Fibroblast of lung (primary cell): Measurements from ENCODE around the gene CACNB2. TPM values are rescaled to one million over a fixed set of nuclear protein-coding genes. Genes with fewer than 3 reads are reported as not detected.

ENCODE experiments used
- DNase-seq, 2 donors: peaks; one replicate each; pipeline versions ENCODE4 v3.0.0 to v3.0.0-alpha.2; 2010; ENCODE audit warnings: low read depth in 2 of 2
- H2AFZ ChIP-seq: 2 replicates; pipeline ENCODE4 v1.5.1; 2012; ENCODE audit warnings: low read length, control low read depth, inconsistent platforms
- H3K27ac ChIP-seq: 2 replicates; pipeline ENCODE4 v1.5.1; 2011; ENCODE audit warnings: low read length, control low read depth; ENCODE audit not compliant: insufficient read depth
- H3K27me3 ChIP-seq: 2 replicates; pipeline ENCODE4 v1.5.1; 2011; ENCODE audit warnings: mild to moderate bottlenecking, low read length; ENCODE audit not compliant: control insufficient read depth, insufficient read depth
- H3K36me3 ChIP-seq: 2 replicates; pipeline ENCODE4 v1.5.1; 2011; ENCODE audit warnings: low read length; ENCODE audit not compliant: control insufficient read depth, insufficient read depth
- H3K4me1 ChIP-seq: 2 replicates; pipeline ENCODE4 v1.5.1; 2011; ENCODE audit warnings: low read length; ENCODE audit not compliant: control insufficient read depth, insufficient read depth; ENCODE audit errors: extremely low read depth
- H3K4me2 ChIP-seq: 2 replicates; pipeline ENCODE4 v1.5.1; 2011; ENCODE audit warnings: low read length, control low read depth; ENCODE audit not compliant: insufficient read depth; ENCODE audit errors: extremely low read depth
- H3K4me3 ChIP-seq, 4 experiments: fragments of 200-600 bp in 1 of 4; sonication (generic) in 1 of 4; replicated peaks in 1 of 4; 2 replicates each; pipeline ENCODE4 v1.5.1; 2011 to 2016; ENCODE audit warnings: low read length in 4 of 4, low read depth in 3 of 4, mild to moderate bottlenecking in 3 of 4, control low read depth in 2 of 4, inconsistent platforms in 1 of 4, mixed read lengths in 1 of 4; ENCODE audit not compliant: insufficient read depth in 1 of 4; ENCODE audit errors: control extremely low read depth in 1 of 4
- H3K79me2 ChIP-seq: 2 replicates; pipeline ENCODE4 v1.5.1; 2012; ENCODE audit warnings: mild to moderate bottlenecking, low read length, inconsistent platforms; ENCODE audit not compliant: control insufficient read depth, insufficient read depth
- H3K9ac ChIP-seq: 2 replicates; pipeline ENCODE4 v1.5.1; 2011; ENCODE audit warnings: mild to moderate bottlenecking, low read length, control low read depth; ENCODE audit not compliant: insufficient read depth
- H3K9me3 ChIP-seq: 2 replicates; pipeline ENCODE4 v1.5.1; 2012; ENCODE audit warnings: low read depth, low read length; ENCODE audit not compliant: control insufficient read depth, insufficient read depth
- H4K20me1 ChIP-seq: 2 replicates; pipeline ENCODE4 v1.5.1; 2011; ENCODE audit warnings: low read length; ENCODE audit not compliant: control insufficient read depth, insufficient read depth; ENCODE audit errors: extremely low read depth
- EZH2 ChIP-seq: IDR thresholded peaks from 2 replicates; pipeline ENCODE4 v1.5.1; 2012; ENCODE audit warnings: low read length, control low read depth, mild to moderate bottlenecking; ENCODE audit errors: missing control alignments
- polyA plus RNA-seq, 2 donors: library from polyadenylated mRNA; depleted of rRNA in 1 of 2; stranded (reverse) in 1 of 2; unstranded in 1 of 2; fragments of >200 nt; gene quantifications; 2 replicates each; pipeline ENCODE4 v1.2.1, GENCODE V29; 2011 to 2012; ENCODE audit warnings: missing spikeins in 1 of 2
- total RNA-seq: library from RNA; depleted of rRNA; stranded (reverse); fragments of >200 nt; gene quantifications from 2 replicates; pipeline ENCODE4 v1.2.1, GENCODE V29; 2014
- TF ChIP-seq, protein P1 (sequence below), 2 donors: IDR thresholded peaks in 1 of 2; conservative IDR thresholded peaks in 1 of 2; 1 replicate in 1 of 2; 2 replicates in 1 of 2; pipeline ENCODE4 v1.5.1; 2011 to 2012; ENCODE audit warnings: low read length in 2 of 2, control low read depth in 1 of 2, inconsistent platforms in 1 of 2, low read depth in 1 of 2, mild to moderate bottlenecking in 1 of 2

Gene CACNB2
- total and polyA plus RNA-seq, 2 donors (not counting 1 experiment from before 2014, with no cell fraction given): 0.66 to 0.70 TPM

GRCh38 chr10:18209241-18209640 lies 69.0 kb downstream of the CACNB2 start:
- Histone ChIP-seq H3K27ac (no peak overlapping the region), H2AFZ (no peak overlapping the region), H3K79me2 (no peaks in the 10 kb centered on the region), H3K27me3 (no peaks in the 10 kb centered on the region), H3K9me3 (no peaks in the 10 kb centered on the region), H3K4me3 (no peak overlapping the region), H4K20me1 (no peaks in the 10 kb centered on the region), H3K9ac (no peak overlapping the region), H3K36me3 (no peaks in the 10 kb centered on the region), H3K4me2 (no peak overlapping the region), H3K4me1 (peaks cover 2% of the 10 kb centered on the region)
- TF ChIP-seq EZH2: no peak
- TF ChIP-seq, protein P1, sequence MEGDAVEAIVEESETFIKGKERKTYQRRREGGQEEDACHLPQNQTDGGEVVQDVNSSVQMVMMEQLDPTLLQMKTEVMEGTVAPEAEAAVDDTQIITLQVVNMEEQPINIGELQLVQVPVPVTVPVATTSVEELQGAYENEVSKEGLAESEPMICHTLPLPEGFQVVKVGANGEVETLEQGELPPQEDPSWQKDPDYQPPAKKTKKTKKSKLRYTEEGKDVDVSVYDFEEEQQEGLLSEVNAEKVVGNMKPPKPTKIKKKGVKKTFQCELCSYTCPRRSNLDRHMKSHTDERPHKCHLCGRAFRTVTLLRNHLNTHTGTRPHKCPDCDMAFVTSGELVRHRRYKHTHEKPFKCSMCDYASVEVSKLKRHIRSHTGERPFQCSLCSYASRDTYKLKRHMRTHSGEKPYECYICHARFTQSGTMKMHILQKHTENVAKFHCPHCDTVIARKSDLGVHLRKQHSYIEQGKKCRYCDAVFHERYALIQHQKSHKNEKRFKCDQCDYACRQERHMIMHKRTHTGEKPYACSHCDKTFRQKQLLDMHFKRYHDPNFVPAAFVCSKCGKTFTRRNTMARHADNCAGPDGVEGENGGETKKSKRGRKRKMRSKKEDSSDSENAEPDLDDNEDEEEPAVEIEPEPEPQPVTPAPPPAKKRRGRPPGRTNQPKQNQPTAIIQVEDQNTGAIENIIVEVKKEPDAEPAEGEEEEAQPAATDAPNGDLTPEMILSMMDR (conservative IDR thresholded peaks at IDR 0.05 in 1 of 2, IDR thresholded peaks at IDR 0.05 in 1 of 2; ENCODE audit: low read depth in 1 of 2, low read length in 2 of 2): no peak
- no peak for DNase-seq

GRCh38 chr10:18210711-18211110 lies 70.5 kb downstream of the CACNB2 start:
- H3K27me3 ChIP-seq: no peaks in the 10 kb centered on the region
- H3K4me1 ChIP-seq: no peaks in the 10 kb centered on the region
- H2AFZ ChIP-seq: no peak overlapping the region
- H3K9ac ChIP-seq: no peak overlapping the region
- DNase-seq: no peak
- H4K20me1 ChIP-seq: no peaks in the 10 kb centered on the region
- TF ChIP-seq, protein P1 (conservative IDR thresholded peaks at IDR 0.05 in 1 of 2, IDR thresholded peaks at IDR 0.05 in 1 of 2; ENCODE audit: low read depth in 1 of 2, low read length in 2 of 2): no peak
- TF ChIP-seq EZH2: no peak
- H3K9me3 ChIP-seq: no peaks in the 10 kb centered on the region
- no peak overlapping the region for H3K4me2 ChIP-seq
- no peaks in the 10 kb centered on the region for H3K36me3 ChIP-seq
- H3K79me2 ChIP-seq: no peaks in the 10 kb centered on the region
- H3K4me3 ChIP-seq: no peak overlapping the region
- H3K27ac ChIP-seq: no peak overlapping the region

GRCh38 chr10:18211862-18212261 lies 71.6 kb downstream of the CACNB2 start:
- no peak overlapping the region for H3K9ac ChIP-seq
- H3K27ac ChIP-seq: no peak overlapping the region
- no peak overlapping the region for H3K4me2 ChIP-seq
- no peaks in the 10 kb centered on the region for H3K4me1 ChIP-seq
- no peak overlapping the region for H3K4me3 ChIP-seq
- no peaks in the 10 kb centered on the region for H3K9me3 ChIP-seq
- no peak for TF ChIP-seq EZH2
- TF ChIP-seq, protein P1 (conservative IDR thresholded peaks at IDR 0.05 in 1 of 2, IDR thresholded peaks at IDR 0.05 in 1 of 2; ENCODE audit: low read depth in 1 of 2, low read length in 2 of 2): no peak
- no peaks in the 10 kb centered on the region for H3K36me3 ChIP-seq
- H3K79me2 ChIP-seq: no peaks in the 10 kb centered on the region
- DNase-seq: no peak
- H3K27me3 ChIP-seq: no peaks in the 10 kb centered on the region
- H2AFZ ChIP-seq: no peak overlapping the region
- H4K20me1 ChIP-seq: no peaks in the 10 kb centered on the region
